DND-41 (cell line): ENCODE data around the gene SOWAHA.

Experiments
- ATAC-seq: fragments of 200-7000 bp; cut with Tn5 transposase; 3 replicates; pipeline ENCODE4 v1.9.1; 2021; ENCODE audit warnings: low read depth; ENCODE audit not compliant: insufficient read depth
- DNase-seq: peaks from one replicate; pipeline ENCODE4 v3.0.0-alpha.2; 2020
- H2AFZ ChIP-seq: 2 replicates; pipeline ENCODE4 v1.6.0; 2012; ENCODE audit warnings: low read depth, low read length
- H3K27ac ChIP-seq: 2 replicates; pipeline ENCODE4 v1.5.1; 2012; ENCODE audit warnings: low read length, inconsistent platforms
- H3K27me3 ChIP-seq: fragments of 200-600 bp; sonication (generic); 2 replicates; pipeline ENCODE4 v1.6.0; 2012; ENCODE audit warnings: low read length, mild to moderate bottlenecking, inconsistent platforms; ENCODE audit not compliant: insufficient read depth, poor library complexity
- H3K36me3 ChIP-seq: 2 replicates; pipeline ENCODE4 v1.5.1; 2012; ENCODE audit warnings: low read length, inconsistent platforms; ENCODE audit not compliant: insufficient read depth
- H3K4me1 ChIP-seq: 2 replicates; pipeline ENCODE4 v1.5.1; 2012; ENCODE audit warnings: mild to moderate bottlenecking, low read length; ENCODE audit not compliant: insufficient read depth
- H3K4me2 ChIP-seq: 2 replicates; pipeline ENCODE4 v1.6.0; 2012; ENCODE audit warnings: mild to moderate bottlenecking, moderate library complexity, low read length, inconsistent platforms; ENCODE audit not compliant: insufficient read depth
- H3K4me3 ChIP-seq, 2 experiments: fragments of 200-600 bp in 1 of 2; shearing (Covaris generic) in 1 of 2; 2 replicates each; pipeline ENCODE4 v1.5.1; 2012 to 2016; ENCODE audit warnings: inconsistent platforms in 2 of 2, low read length in 2 of 2, mild to moderate bottlenecking in 2 of 2, low read depth in 1 of 2, moderate library complexity in 1 of 2
- H3K79me2 ChIP-seq: 2 replicates; pipeline ENCODE4 v1.6.0; 2012; ENCODE audit warnings: low read length, inconsistent platforms; ENCODE audit not compliant: insufficient read depth
- H3K9ac ChIP-seq: 2 replicates; pipeline ENCODE4 v1.6.0; 2012; ENCODE audit warnings: low read depth, mild to moderate bottlenecking, inconsistent platforms, low read length, moderate library complexity
- H3K9me3 ChIP-seq: 2 replicates; pipeline ENCODE4 v1.5.1; 2012; ENCODE audit warnings: low read length, moderate library complexity, mild to moderate bottlenecking, inconsistent platforms; ENCODE audit not compliant: insufficient read depth, severe bottlenecking
- H4K20me1 ChIP-seq: 2 replicates; pipeline ENCODE4 v1.6.0; 2012; ENCODE audit warnings: low read length; ENCODE audit not compliant: insufficient read depth
- CTCF ChIP-seq: IDR thresholded peaks from 2 replicates; pipeline ENCODE4 v1.5.1; 2012; ENCODE audit warnings: borderline replicate concordance, low read length, moderate library complexity, mild to moderate bottlenecking; ENCODE audit not compliant: poor library complexity, severe bottlenecking; ENCODE audit errors: extremely low read depth
- EZH2 ChIP-seq: IDR thresholded peaks from 3 replicates; pipeline ENCODE4 v1.6.1; 2012; ENCODE audit warnings: borderline replicate concordance, low read depth, mild to moderate bottlenecking, moderate library complexity, low read length, inconsistent platforms; ENCODE audit not compliant: severe bottlenecking

Gene SOWAHA

GRCh38 chr5:132820162-132820754, 7.2 kb downstream of the SOWAHA start:
- H3K4me2 ChIP-seq: no peak overlapping the region
- TF ChIP-seq CTCF (peak; percentile 88), EZH2 (no peak)
- H4K20me1 ChIP-seq: no peaks in the 10 kb centered on the region
- no peaks in the 10 kb centered on the region for H3K36me3 ChIP-seq
- H3K27me3 ChIP-seq: no peaks in the 10 kb centered on the region
- DNase-seq: peak; percentile 83
- ATAC-seq: peak; percentile 98
- no peak overlapping the region for H3K27ac ChIP-seq
- no peak overlapping the region for H3K4me3 ChIP-seq
- H3K9me3 ChIP-seq: no peaks in the 10 kb centered on the region
- H3K79me2 ChIP-seq: no peaks in the 10 kb centered on the region
- H3K4me1 ChIP-seq: no peaks in the 10 kb centered on the region
- H2AFZ ChIP-seq: no peak overlapping the region
- no peak overlapping the region for H3K9ac ChIP-seq

- Histone ChIP-seq H3K36me3 (no peaks in the 10 kb centered on the region), H3K27ac (no peak overlapping the region), H3K9ac (no peak overlapping the region), H3K9me3 (no peaks in the 10 kb centered on the region), H3K27me3 (peaks cover 3% of the 10 kb centered on the region), H2AFZ (no peak overlapping the region), H4K20me1 (no peaks in the 10 kb centered on the region), H3K4me3 (no peak overlapping the region), H3K79me2 (no peaks in the 10 kb centered on the region), H3K4me2 (no peak overlapping the region), H3K4me1 (no peaks in the 10 kb centered on the region)
- DNase-seq (no peak), ATAC-seq (no peak)
- no peak for TF ChIP-seq CTCF
- TF ChIP-seq EZH2: no peak
These were observed 8.2 kb downstream of the SOWAHA start for GRCh38 chr5:132821350-132821749.

- no peaks in the 10 kb centered on the region for H3K4me1 ChIP-seq
- H3K9me3 ChIP-seq: no peaks in the 10 kb centered on the region
- TF ChIP-seq CTCF (no peak), EZH2 (no peak)
- H3K9ac ChIP-seq: no peak overlapping the region
- H3K4me2 ChIP-seq: no peak overlapping the region
- no peak overlapping the region for H3K4me3 ChIP-seq
- H2AFZ ChIP-seq: no peak overlapping the region
- ATAC-seq (no peak), DNase-seq (no peak)
- H3K36me3 ChIP-seq: no peaks in the 10 kb centered on the region
- H3K27me3 ChIP-seq: peaks cover 6% of the 10 kb centered on the region
- H3K79me2 ChIP-seq: no peaks in the 10 kb centered on the region
- H4K20me1 ChIP-seq: no peaks in the 10 kb centered on the region
- no peak overlapping the region for H3K27ac ChIP-seq
These were observed 8.7 kb downstream of the SOWAHA start for GRCh38 chr5:132821791-132822190.
